Nucleus accumbens (tissue), 56 donors: ENCODE measurements around the gene PLEKHA4.
"Not testable (repeated sequence)": the region's sequence is repeated elsewhere in the genome, so short reads cannot be mapped to it uniquely, and the experiment has no call there.

ENCODE experiments used
- DNase-seq, 56 donors: peaks; one replicate each; lab custom pipeline; 2025; lab: John Stamatoyannopoulos, UW

The PLEKHA4 gene

GRCh38 chr19:48868114-48868886 is at the start of gene PLEKHA4:
Gene PLEKHA4, minus strand, starts transcription at chr19:48868617. Its CDS starts 997 bp downstream, at chr19:48867620.
- peak in 2 of 56 donors; percentile 3 to 6 for DNase-seq

GRCh38 chr19:48918071-48918470 is 49.7 kb upstream of the PLEKHA4 start:
- DNase-seq = no peak

GRCh38 chr19:48915757-48916156 is 47.3 kb upstream of the PLEKHA4 start:
- DNase-seq = peak in 1 of 56 donors; percentile 7

- no peak for DNase-seq
These were observed 45.8 kb upstream of the PLEKHA4 start for GRCh38 chr19:48914181-48914580.

- DNase-seq = no peak
These were observed 44.9 kb upstream of the PLEKHA4 start for GRCh38 chr19:48913114-48913889.

- no peak for DNase-seq
These were observed 42.4 kb upstream of the PLEKHA4 start for GRCh38 chr19:48910803-48911202.

- not testable (repeated sequence) for DNase-seq
These were observed 41.1 kb upstream of the PLEKHA4 start for GRCh38 chr19:48909424-48910077.

GRCh38 chr19:48907671-48908070 is 39.3 kb upstream of the PLEKHA4 start:
- no peak for DNase-seq

- no peak for DNase-seq
These were observed 37.9 kb upstream of the PLEKHA4 start for GRCh38 chr19:48906324-48906723.

GRCh38 chr19:48905664-48906063 is 37.2 kb upstream of the PLEKHA4 start:
- no peak for DNase-seq

- not testable (repeated sequence) for DNase-seq
These were observed 35.4 kb upstream of the PLEKHA4 start for GRCh38 chr19:48903788-48904187.

- not testable (repeated sequence) for DNase-seq
These were observed 33.9 kb upstream of the PLEKHA4 start for GRCh38 chr19:48902291-48902690.

GRCh38 chr19:48900477-48901406 is 32.3 kb upstream of the PLEKHA4 start:
- peak in 6 of 56 donors; percentile 14 to 34 (median 24) for DNase-seq

GRCh38 chr19:48899781-48900476 is 31.5 kb upstream of the PLEKHA4 start, which contains the start of gene NUCB1:
Gene NUCB1, plus strand, starts transcription at chr19:48900312. Its CDS starts 485 bp downstream, at chr19:48900797.
- DNase-seq = peak; percentile 71 to 100 (median 98)

- DNase-seq = not testable (repeated sequence)
These were observed 31.0 kb upstream of the PLEKHA4 start for GRCh38 chr19:48899386-48899749.

- no peak for DNase-seq
These were observed 28.8 kb upstream of the PLEKHA4 start for GRCh38 chr19:48897181-48897580.

- peak in 37 of 56 donors; percentile 3 to 78 (median 24) for DNase-seq
These were observed 27.8 kb upstream of the PLEKHA4 start for GRCh38 chr19:48896191-48896720.

GRCh38 chr19:48895226-48895625 is 26.8 kb upstream of the PLEKHA4 start:
- DNase-seq = no peak

GRCh38 chr19:48890551-48890950 is 22.1 kb upstream of the PLEKHA4 start:
- no peak for DNase-seq
